Prostate gland (tissue), 2 donors: ENCODE measurements around the gene SCN1B. TPM values are rescaled to one million over a fixed set of nuclear protein-coding genes. Genes with fewer than 3 reads are reported as not detected.

ENCODE experiments used
- DNase-seq: peaks from one replicate; pipeline ENCODE4 v3.0.0-alpha.2; 2019; ENCODE audit warnings: low spot score
- H3K27ac ChIP-seq, 2 donors: fragments of 200-600 bp; sonication (generic); 2 replicates each; pipeline ENCODE4 v1.5.1; 2017 to 2019
- H3K27me3 ChIP-seq: fragments of 200-600 bp; sonication (generic); replicated peaks from 2 replicates; pipeline ENCODE4 v1.5.1; 2019; ENCODE audit not compliant: insufficient read depth
- H3K36me3 ChIP-seq, 2 donors: fragments of 200-600 bp; sonication (generic); 1 replicate in 1 of 2; 2 replicates in 1 of 2; pipeline versions ENCODE4 v1.5.1 to v1.8.1; 2017 to 2019
- H3K4me1 ChIP-seq: fragments of 200-600 bp; sonication (generic); replicated peaks from 2 replicates; pipeline ENCODE4 v1.5.1; 2019
- H3K4me3 ChIP-seq, 2 donors: fragments of 200-600 bp; sonication (generic); 2 replicates each; pipeline ENCODE4 v1.5.1; 2017 to 2019
- H3K9me3 ChIP-seq: fragments of 200-600 bp; sonication (generic); 2 replicates; pipeline ENCODE4 v1.5.1; 2017
- CTCF ChIP-seq, 4 experiments: fragments of 200-600 bp in 2 of 4; fragments of 450-650 bp in 2 of 4; sonication (generic) in 2 of 4; IDR thresholded peaks; 1 replicate in 3 of 4; 2 replicates in 1 of 4; pipeline ENCODE4 v1.5.1; 2016 to 2019; ENCODE audit warnings: antibody characterized with exemption in 4 of 4, mild to moderate bottlenecking in 2 of 4, moderate library complexity in 2 of 4
- POLR2A ChIP-seq: fragments of 450-650 bp; IDR thresholded peaks from one replicate; pipeline ENCODE4 v1.6.1; 2016; ENCODE audit warnings: antibody characterized with exemption, mild to moderate bottlenecking
- POLR2AphosphoS5 ChIP-seq: sonication (generic); formaldehyde crosslinking; IDR thresholded peaks from one replicate; pipeline ENCODE4 v1.6.1; 2017; ENCODE audit warnings: antibody characterized with exemption
- WGBS: methylation state at CpG from one replicate; pipeline ENCODE4 v1.1.5; 2018; 5-methylcytosine and 5-hydroxymethylcytosine counted together
- intact Hi-C: fragments of 100-400 bp; cut with DNase I; formaldehyde crosslinking; loops from one replicate; pipeline ENCODE4 v1.14.2; 2022
- total RNA-seq, 2 donors: library from RNA; depleted of rRNA; stranded (reverse); fragments of >200 nt; gene quantifications; one replicate each; pipeline ENCODE4 v1.1.0, GENCODE V29; 2016

SCN1B gene
- total RNA-seq, 2 donors from 2014 or later = 9.7 to 10.6 TPM

DNA sequence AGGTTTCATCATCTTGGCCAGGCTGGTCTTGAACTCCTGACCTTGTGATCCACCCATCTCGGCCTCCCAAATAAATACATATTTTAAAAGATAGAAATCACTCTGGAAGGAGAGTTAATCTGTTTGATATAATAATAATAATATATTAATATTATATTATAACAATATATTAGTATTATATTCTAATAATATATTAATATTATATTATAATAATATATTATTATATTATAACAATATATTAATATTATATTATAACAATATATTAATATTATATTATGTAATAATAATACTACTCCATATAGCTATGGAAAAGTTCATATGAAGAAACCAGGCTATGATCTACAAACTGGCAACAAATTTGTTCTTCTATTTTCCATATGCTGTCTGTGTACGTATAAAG is 28.1 kb downstream of the SCN1B start:
- 58% methylated on average over 2 of the region's 2 CpGs for WGBS
- Histone ChIP-seq H3K27me3 (no peaks in the 10 kb centered on the region), H3K4me1 (no peaks in the 10 kb centered on the region), H3K4me3 (no peak overlapping the region), H3K27ac (no peak overlapping the region), H3K9me3 (no peaks in the 10 kb centered on the region), H3K36me3 (no peaks in the 10 kb centered on the region)
- no peak for DNase-seq
- intact Hi-C loops = no loop called here
- no peak for TF ChIP-seq CTCF (IDR thresholded peaks at IDR 0.05)
- no peak for TF ChIP-seq POLR2AphosphoS5
- no peak for TF ChIP-seq POLR2A

- intact Hi-C loops = no loop called here
- Histone ChIP-seq H3K9me3 (no peaks in the 10 kb centered on the region), H3K4me3 (no peak overlapping the region), H3K4me1 (no peaks in the 10 kb centered on the region), H3K27me3 (no peaks in the 10 kb centered on the region), H3K36me3 (no peaks in the 10 kb centered on the region), H3K27ac (no peak overlapping the region)
- WGBS = 93% methylated on average over 26 of the region's 26 CpGs
- no peak for TF ChIP-seq CTCF (IDR thresholded peaks at IDR 0.05)
- no peak for DNase-seq
These were observed 28.9 kb downstream of the SCN1B start for GRCh38 chr19:35059006-35059798.

GRCh38 chr19:35059799-35060091 is 29.5 kb downstream of the SCN1B start:
- no peaks in the 10 kb centered on the region for H3K4me1 ChIP-seq
- intact Hi-C loops = no loop called here
- no peaks in the 10 kb centered on the region for H3K27me3 ChIP-seq
- no peak overlapping the region for H3K27ac ChIP-seq
- TF ChIP-seq POLR2AphosphoS5 (no peak), CTCF (IDR thresholded peaks at IDR 0.05) (no peak), POLR2A (no peak)
- H3K9me3 ChIP-seq = no peaks in the 10 kb centered on the region
- H3K4me3 ChIP-seq = no peak overlapping the region
- H3K36me3 ChIP-seq = no peaks in the 10 kb centered on the region
- 84% methylated on average over 15 of the region's 15 CpGs for WGBS
- no peak for DNase-seq

- Histone ChIP-seq H3K27ac (no peak overlapping the region), H3K4me3 (no peak overlapping the region), H3K27me3 (no peaks in the 10 kb centered on the region), H3K36me3 (no peaks in the 10 kb centered on the region), H3K4me1 (no peaks in the 10 kb centered on the region), H3K9me3 (no peaks in the 10 kb centered on the region)
- no peak for TF ChIP-seq CTCF (IDR thresholded peaks at IDR 0.05)
- TF ChIP-seq POLR2AphosphoS5 = no peak
- TF ChIP-seq POLR2A = no peak
- DNase-seq = no peak
- 93% methylated on average over 29 of the region's 29 CpGs for WGBS
- intact Hi-C loops = no loop called here
These were observed 30.0 kb downstream of the SCN1B start for GRCh38 chr19:35060160-35060855.
